GM12878 (cell line): ENCODE results near the gene COPZ1. TPM values are rescaled to one million over a fixed set of nuclear protein-coding genes. Genes with fewer than 3 reads are reported as not detected.
A peak's percentile ranks its signal among the peaks of the same experiment; 100 is the strongest.

Experiments used
- ASH2L ChIP-seq: fragments of 300-600, 200-600 bp; sonication (generic); IDR thresholded peaks from 2 replicates; pipeline ENCODE4 v1.6.1; 2017; ENCODE audit warnings: low read depth, mild to moderate bottlenecking, borderline replicate concordance
- CTCF ChIP-seq, 3 experiments: IDR thresholded peaks in 2 of 3; conservative IDR thresholded peaks in 1 of 3; 2 replicates each; pipeline ENCODE4 v1.5.1; 2011; ENCODE audit warnings: low read depth in 3 of 3, low read length in 3 of 3, mild to moderate bottlenecking in 3 of 3, control low read depth in 2 of 3, moderate library complexity in 2 of 3, inconsistent platforms in 1 of 3, mixed read lengths in 1 of 3; ENCODE audit not compliant: control insufficient read depth in 2 of 3, insufficient read depth in 1 of 3; ENCODE audit errors: extremely low read depth in 1 of 3
- ETV6 ChIP-seq, 2 experiments: fragments of 450-650 bp in 1 of 2; IDR thresholded peaks in 1 of 2; conservative IDR thresholded peaks in 1 of 2; 2 replicates each; pipeline ENCODE4 v1.6.1; 2014; ENCODE audit warnings: antibody characterized with exemption in 1 of 2, borderline replicate concordance in 1 of 2, low read depth in 1 of 2, mild to moderate bottlenecking in 1 of 2, moderate library complexity in 1 of 2
- GATAD2B ChIP-seq: fragments of 450-650 bp; conservative IDR thresholded peaks from 2 replicates; pipeline ENCODE4 v1.6.1; 2017; ENCODE audit warnings: low read depth, mild to moderate bottlenecking, moderate library complexity
- HCFC1 ChIP-seq: fragments of 150-350 bp; IDR thresholded peaks from 2 replicates; pipeline ENCODE4 v1.6.1; 2014; ENCODE audit warnings: low read length
- IRF5 ChIP-seq: fragments of 450-650 bp; IDR thresholded peaks from 2 replicates; pipeline ENCODE4 v1.6.1; 2017; ENCODE audit warnings: borderline replicate concordance
- JUNB ChIP-seq: IDR thresholded peaks from 2 replicates; pipeline ENCODE4 v1.6.1; 2016; ENCODE audit warnings: antibody characterized with exemption, mild to moderate bottlenecking
- JUND ChIP-seq: IDR thresholded peaks from 2 replicates; pipeline ENCODE4 v1.6.1; 2012; ENCODE audit warnings: low read depth, mild to moderate bottlenecking, low read length, improper control_type of control experiment, moderate library complexity
- MEF2A ChIP-seq: IDR thresholded peaks from 2 replicates; pipeline ENCODE4 v1.6.1; 2011; ENCODE audit warnings: low read depth, mild to moderate bottlenecking, low read length, moderate library complexity; ENCODE audit not compliant: insufficient read depth
- NFIC ChIP-seq: IDR thresholded peaks from 2 replicates; pipeline ENCODE4 v1.6.1; 2012; ENCODE audit warnings: low read depth, mild to moderate bottlenecking, inconsistent platforms, low read length, moderate library complexity
- NFYA ChIP-seq: IDR thresholded peaks from 2 replicates; pipeline ENCODE4 v1.6.1; 2011; ENCODE audit warnings: low read depth, mild to moderate bottlenecking, low read length, improper control_type of control experiment, borderline replicate concordance
- NFYB ChIP-seq: IDR thresholded peaks from 2 replicates; pipeline ENCODE4 v1.6.1; 2011; ENCODE audit warnings: low read depth, mild to moderate bottlenecking, low read length, improper control_type of control experiment, moderate library complexity; ENCODE audit not compliant: insufficient read depth
- NR2C1 ChIP-seq: fragments of 450-650 bp; IDR thresholded peaks from 2 replicates; pipeline ENCODE4 v1.6.1; 2017; ENCODE audit warnings: antibody characterized with exemption, mild to moderate bottlenecking, moderate library complexity
- PAX5 ChIP-seq: IDR thresholded peaks from 2 replicates; pipeline ENCODE4 v1.6.1; 2011; ENCODE audit warnings: low read depth, low read length, borderline replicate concordance
- POLR2AphosphoS2 ChIP-seq: IDR thresholded peaks from 2 replicates; pipeline ENCODE4 v1.6.1; 2011; ENCODE audit warnings: low read depth, mild to moderate bottlenecking, low read length, improper control_type of control experiment, moderate library complexity
- POLR2AphosphoS5 ChIP-seq: IDR thresholded peaks from 2 replicates; pipeline ENCODE4 v1.6.1; 2011; ENCODE audit warnings: mild to moderate bottlenecking, low read length, inconsistent platforms
- RAD21 ChIP-seq: IDR thresholded peaks from 2 replicates; pipeline ENCODE4 v1.6.1; 2011; ENCODE audit warnings: mild to moderate bottlenecking, low read depth, low read length, moderate library complexity; ENCODE audit not compliant: insufficient read depth
- SIX5 ChIP-seq: IDR thresholded peaks from 2 replicates; pipeline ENCODE4 v1.6.1; 2011; ENCODE audit warnings: mild to moderate bottlenecking, low read depth, low read length, moderate library complexity; ENCODE audit not compliant: severe bottlenecking
- TARDBP ChIP-seq: IDR thresholded peaks from 2 replicates; pipeline ENCODE4 v1.6.1; 2016; ENCODE audit warnings: borderline replicate concordance
- WRNIP1 ChIP-seq: IDR thresholded peaks from 2 replicates; pipeline ENCODE4 v1.6.1; 2011; ENCODE audit warnings: low read depth, low read length, improper control_type of control experiment, borderline replicate concordance
- ZNF24 ChIP-seq: fragments of 450-650 bp; IDR thresholded peaks from 2 replicates; pipeline ENCODE4 v1.6.1; 2017; ENCODE audit warnings: antibody characterized with exemption, mild to moderate bottlenecking
- ZNF622 ChIP-seq: fragments of 450-650 bp; IDR thresholded peaks from 2 replicates; pipeline ENCODE4 v1.6.1; 2017; ENCODE audit warnings: mild to moderate bottlenecking, inconsistent platforms
- polyA plus RNA-seq, 11 experiments: library from polyadenylated mRNA; depleted of rRNA in 4 of 11; unstranded in 6 of 11; stranded (reverse) in 5 of 11; fragments of >200 nt; fragmentation: Nextera tagmentation in 4 of 11; fragmentation: Illumina TruSeq in 1 of 11; extraction: Ambion mirVana in 4 of 11; extraction: Trizol in 1 of 11; gene quantifications; 1 replicate in 1 of 11; 2 replicates in 10 of 11; pipeline versions ENCODE4 v1.2.1 to v1.2.3, GENCODE V29; 2011 to 2016; ENCODE audit warnings: inconsistent platforms in 2 of 11, missing spikeins in 2 of 11, low read depth in 1 of 11
- total RNA-seq, 4 experiments: library from RNA; depleted of rRNA in 3 of 4; stranded (reverse); fragments of >200 nt in 3 of 4; fragmentation: Illumina TruSeq in 1 of 4; extraction: Trizol in 1 of 4; gene quantifications; 2 replicates each; pipeline versions ENCODE4 v1.2.1 to v1.2.3, GENCODE V29; 2013 to 2021

Gene COPZ1
- total and polyA plus RNA-seq, 10 of the 15 experiments (the other 5 are each of a cell fraction or from before 2014, with no cell fraction given) = 112 to 378 (median 184) TPM

GRCh38 chr12:54294152-54294952 is 30.6 kb upstream of the COPZ1 start (continued):
- no peak for TF ChIP-seq NFIC
- TF ChIP-seq RAD21 = peak; percentile 86
- TF ChIP-seq NR2C1 = peak; percentile 79
- no peak for TF ChIP-seq HCFC1
- TF ChIP-seq ZNF622 = no peak
- TF ChIP-seq POLR2AphosphoS2 = no peak
- peak; percentile 74 to 94 (median 91) for TF ChIP-seq CTCF (IDR thresholded peaks at IDR 0.05 in 2 of 3, conservative IDR thresholded peaks at IDR 0.05 in 1 of 3; ENCODE audit: control insufficient read depth in 2 of 3, extremely low read depth in 1 of 3, insufficient read depth in 1 of 3, low read depth in 3 of 3, low read length in 3 of 3)
- TF ChIP-seq POLR2AphosphoS5 = no peak
- TF ChIP-seq ZNF24 = no peak
- no peak for TF ChIP-seq MEF2A
- no peak for TF ChIP-seq PAX5
- TF ChIP-seq JUNB = no peak
- TF ChIP-seq IRF5 = no peak
- no peak for TF ChIP-seq JUND
- TF ChIP-seq SIX5 = no peak
- no peak for TF ChIP-seq ETV6 (conservative IDR thresholded peaks at IDR 0.05 in 1 of 2, IDR thresholded peaks at IDR 0.05 in 1 of 2; ENCODE audit: borderline replicate concordance in 1 of 2, low read depth in 1 of 2)
- no peak for TF ChIP-seq TARDBP
- no peak for TF ChIP-seq ASH2L
- no peak for TF ChIP-seq GATAD2B
- TF ChIP-seq NFYA = no peak
- TF ChIP-seq NFYB = no peak
- no peak for TF ChIP-seq WRNIP1
